ENCODE results near the gene FCHO2.

Gene FCHO2

GRCh38 chr5:73030531-73030930 is 74.7 kb downstream of the FCHO2 start:
- no peak for DNase-seq (ENCODE audit: low read depth in 2 of 2)

- DNase-seq (ENCODE audit: low read depth in 2 of 2), result no peak
These were observed 75.2 kb downstream of the FCHO2 start for GRCh38 chr5:73030995-73031394.

- no peak for DNase-seq (ENCODE audit: low read depth in 2 of 2)
These were observed 76.0 kb downstream of the FCHO2 start for GRCh38 chr5:73031839-73032238.

DNA sequence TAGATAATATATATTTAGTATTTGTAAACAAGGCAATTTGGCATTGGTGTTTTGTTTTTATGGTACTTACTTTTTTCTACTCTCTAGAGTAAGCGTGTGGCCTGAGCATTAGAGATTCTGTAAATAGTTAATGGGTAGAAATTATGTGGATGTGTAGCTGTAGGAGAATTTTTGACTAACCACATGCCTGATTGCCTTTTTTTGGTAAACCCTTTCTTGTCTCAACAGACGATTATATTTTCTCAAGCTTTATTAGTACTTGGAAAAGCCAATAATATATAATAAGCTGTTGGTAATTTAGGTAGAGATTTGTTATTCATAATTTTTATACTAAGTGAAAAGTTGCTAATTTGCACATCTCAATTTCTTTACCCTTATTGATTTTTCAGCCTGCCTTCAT is 76.8 kb downstream of the FCHO2 start:
- no peak for DNase-seq (ENCODE audit: low read depth in 2 of 2)

- DNase-seq (ENCODE audit: low read depth in 2 of 2), result no peak
These were observed 81.7 kb downstream of the FCHO2 start for GRCh38 chr5:73037545-73037944.

- no peak for DNase-seq (ENCODE audit: low read depth in 2 of 2)
These were observed 83.2 kb downstream of the FCHO2 start for GRCh38 chr5:73039082-73039481.

GRCh38 chr5:73042993-73043392 is 87.2 kb downstream of the FCHO2 start:
- DNase-seq (ENCODE audit: low read depth in 2 of 2), result no peak

GRCh38 chr5:73044546-73044945 is 88.7 kb downstream of the FCHO2 start:
- DNase-seq (ENCODE audit: low read depth in 2 of 2), result no peak

- no peak for DNase-seq (ENCODE audit: low read depth in 2 of 2)
These were observed 89.8 kb downstream of the FCHO2 start for GRCh38 chr5:73045623-73046022.

DNA sequence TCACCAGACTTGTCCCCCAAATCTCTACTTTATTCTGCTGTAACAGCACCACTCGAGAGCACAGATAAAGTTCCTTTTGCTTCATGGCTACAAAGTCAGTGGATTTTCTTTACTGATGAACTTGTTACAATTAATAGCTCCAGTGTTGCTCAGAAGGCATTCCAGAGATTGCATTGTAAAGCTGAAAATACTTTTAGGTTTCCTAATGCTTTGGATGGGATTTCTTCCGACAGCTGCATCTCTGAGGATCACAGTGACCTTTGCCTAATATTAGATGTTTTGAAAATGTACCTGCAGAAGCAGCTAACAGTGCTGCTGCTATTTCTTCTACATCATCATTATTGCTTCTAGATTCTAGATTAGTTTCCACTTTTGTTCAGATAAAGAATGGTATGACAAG is 105.8 kb downstream of the FCHO2 start:
- DNase-seq (ENCODE audit: low read depth in 2 of 2), result no peak

DNA sequence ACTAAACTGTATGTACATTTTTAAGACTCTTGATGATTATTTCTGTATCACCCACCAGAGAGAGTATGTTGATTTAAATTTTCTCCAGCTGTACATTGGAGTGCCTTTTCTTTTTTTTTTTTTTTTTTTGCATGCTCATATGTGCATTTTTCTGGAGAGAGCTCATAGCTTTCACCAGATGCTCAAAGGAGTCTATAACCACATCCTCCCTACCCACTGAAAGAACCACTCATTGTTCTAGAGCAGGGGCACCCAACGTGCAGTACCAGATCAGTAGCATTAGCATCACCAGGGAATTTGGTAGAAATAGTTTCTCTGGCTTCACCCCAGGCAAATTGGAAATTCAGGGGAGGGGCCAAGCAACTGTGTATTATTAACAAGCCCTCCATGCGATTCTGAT is 110.6 kb downstream of the FCHO2 start:
- DNase-seq (ENCODE audit: low read depth in 2 of 2), result no peak

DNA sequence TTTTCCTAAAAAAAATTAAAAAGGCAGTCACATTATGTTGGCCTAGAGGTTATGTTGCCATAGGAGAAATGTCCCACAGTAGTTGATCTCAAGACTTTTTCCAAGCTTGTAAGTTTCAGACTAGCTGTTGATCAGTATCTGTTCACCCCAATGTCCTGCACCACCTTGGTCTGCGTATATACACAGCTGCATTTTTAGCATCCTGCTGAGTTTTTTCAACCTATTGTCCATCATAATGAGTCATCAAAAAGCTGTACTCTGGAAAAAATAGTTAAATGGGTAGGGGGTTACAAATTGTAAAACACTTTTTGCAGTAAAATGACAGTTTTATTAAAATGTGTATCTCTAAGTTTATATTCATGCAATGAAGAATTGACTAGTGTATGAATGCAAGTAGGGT is 111.4 kb downstream of the FCHO2 start:
- no peak for DNase-seq (ENCODE audit: low read depth in 2 of 2)

DNA sequence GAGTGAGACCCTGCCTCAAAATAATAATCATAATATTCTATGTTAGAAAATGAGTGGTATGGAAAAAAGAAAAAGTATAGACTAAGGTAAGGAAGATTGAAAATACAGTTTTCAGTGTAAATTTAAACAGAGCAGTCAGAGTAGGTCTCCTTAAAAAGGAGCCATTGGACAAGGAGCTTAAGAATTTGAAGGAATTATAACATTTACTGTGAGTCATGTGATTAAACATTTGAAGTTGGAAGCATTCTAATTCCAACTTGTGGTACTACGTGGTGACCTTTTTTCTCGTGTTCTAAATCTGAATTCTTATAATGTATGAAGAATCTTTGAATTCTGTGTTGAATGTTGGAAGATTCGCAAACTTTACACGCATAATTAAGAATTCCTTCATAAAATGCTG is 125.3 kb downstream of the FCHO2 start:
- no peak for DNase-seq (ENCODE audit: low read depth in 2 of 2)

DNA sequence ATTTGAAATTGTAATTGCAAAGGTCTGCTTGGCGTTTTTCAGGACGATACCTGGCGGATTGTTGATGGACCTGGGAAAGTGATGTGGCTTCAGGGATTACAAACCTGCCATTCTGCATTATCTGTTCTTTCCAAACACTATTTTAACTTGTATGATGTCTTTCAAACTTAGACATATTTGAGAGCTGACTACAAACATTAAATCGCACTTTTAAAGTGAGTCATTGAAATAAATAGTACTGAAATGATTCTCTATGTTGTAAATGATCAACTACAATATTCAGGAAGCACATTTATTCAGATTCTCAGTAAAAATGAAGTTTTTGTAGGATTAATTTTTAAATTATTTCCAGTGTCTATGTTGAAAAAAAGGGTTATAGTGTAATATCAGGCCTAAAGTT is 132.2 kb downstream of the FCHO2 start:
- no peak for DNase-seq (ENCODE audit: low read depth in 2 of 2)

DNA sequence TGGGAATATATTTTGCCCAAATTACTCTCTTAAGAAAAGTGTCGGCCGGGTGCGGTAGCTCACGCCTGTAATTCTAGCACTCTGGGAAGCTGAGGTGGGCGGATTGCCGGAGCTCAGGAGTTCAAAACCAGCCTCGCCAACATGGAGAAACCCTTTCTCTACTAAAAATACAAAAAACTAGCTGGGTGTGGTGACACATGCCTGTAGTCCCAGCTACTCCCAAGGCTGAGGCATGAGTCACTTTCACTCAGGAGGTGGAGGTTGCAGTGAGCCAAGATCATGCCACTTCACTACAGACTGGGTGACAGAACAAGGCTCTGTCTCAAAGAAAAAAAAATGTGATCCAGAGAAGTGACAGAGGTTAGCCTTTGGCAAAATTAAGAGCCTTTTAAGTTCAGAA is 138.1 kb downstream of the FCHO2 start:
- no peak for DNase-seq (ENCODE audit: low read depth in 2 of 2)

GRCh38 chr5:73094415-73094814 is 138.6 kb downstream of the FCHO2 start:
- DNase-seq (ENCODE audit: low read depth in 2 of 2), result no peak

- DNase-seq (ENCODE audit: low read depth in 2 of 2), result no peak
These were observed 139.9 kb downstream of the FCHO2 start for GRCh38 chr5:73095564-73096238.

DNA sequence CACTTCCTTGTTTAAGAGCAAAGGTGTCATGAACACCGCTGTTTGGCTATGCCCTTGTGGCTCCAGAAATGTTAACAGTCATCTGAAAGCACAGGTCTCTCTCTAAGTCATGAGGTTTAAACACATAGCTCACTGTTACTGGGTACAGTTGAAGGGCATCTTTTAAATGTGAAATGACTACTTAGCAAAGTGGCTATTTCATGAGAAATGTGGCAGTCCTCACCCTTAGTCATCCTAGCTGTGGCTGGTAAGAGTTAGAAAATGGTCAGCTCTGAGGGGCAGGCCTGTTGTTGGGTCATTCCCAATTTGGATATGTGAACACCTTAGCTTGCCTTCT is 140.4 kb downstream of the FCHO2 start:
- no peak for DNase-seq (ENCODE audit: low read depth in 2 of 2)

- DNase-seq (ENCODE audit: low read depth in 2 of 2), result no peak
These were observed 141.9 kb downstream of the FCHO2 start for GRCh38 chr5:73097740-73098139.

- DNase-seq (ENCODE audit: low read depth in 2 of 2), result no peak
These were observed 144.3 kb downstream of the FCHO2 start for GRCh38 chr5:73100109-73100508.

GRCh38 chr5:73103870-73104299 is 148.0 kb downstream of the FCHO2 start:
- DNase-seq (ENCODE audit: low read depth in 2 of 2), result no peak

DNA sequence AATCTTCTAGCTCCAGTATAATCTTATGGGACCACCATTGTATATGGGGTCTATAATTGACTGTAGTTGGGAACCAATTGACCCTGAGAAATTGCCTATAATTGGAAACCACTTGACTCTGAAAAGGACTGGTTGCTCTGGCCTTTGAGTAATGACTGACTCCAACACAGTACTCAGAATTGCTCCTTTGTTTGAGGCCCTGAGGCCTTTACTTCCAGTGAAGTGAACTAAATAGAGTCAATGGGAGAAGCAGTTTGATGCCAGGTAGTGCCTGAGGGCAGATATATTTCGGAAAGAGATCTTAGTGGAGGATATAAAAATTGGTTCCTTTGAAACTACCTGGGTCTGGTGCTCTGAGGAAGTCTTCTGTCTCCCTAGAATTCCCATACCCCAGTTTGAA is 148.5 kb downstream of the FCHO2 start:
- no peak for DNase-seq (ENCODE audit: low read depth in 2 of 2)

DNA sequence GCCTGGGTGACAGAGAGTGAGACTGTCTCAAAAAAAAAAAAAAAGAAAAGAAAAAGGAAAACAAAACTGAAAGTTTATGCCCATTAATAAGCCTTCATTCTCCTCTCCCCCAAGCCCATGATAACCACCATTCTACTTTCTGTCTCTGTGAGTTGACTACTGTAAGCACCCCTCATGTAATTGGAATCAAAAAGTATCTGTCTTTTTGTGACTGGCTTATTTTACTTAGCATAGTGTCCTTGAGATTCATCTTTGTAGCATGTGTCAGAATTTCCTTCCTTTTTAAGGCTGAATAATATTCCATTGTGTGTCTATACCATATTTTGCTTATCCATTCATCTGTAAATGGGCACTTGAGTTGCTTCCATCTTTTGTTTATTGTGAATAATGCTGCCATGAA is 150.5 kb downstream of the FCHO2 start:
- no peak for DNase-seq (ENCODE audit: low read depth in 2 of 2)

DNA sequence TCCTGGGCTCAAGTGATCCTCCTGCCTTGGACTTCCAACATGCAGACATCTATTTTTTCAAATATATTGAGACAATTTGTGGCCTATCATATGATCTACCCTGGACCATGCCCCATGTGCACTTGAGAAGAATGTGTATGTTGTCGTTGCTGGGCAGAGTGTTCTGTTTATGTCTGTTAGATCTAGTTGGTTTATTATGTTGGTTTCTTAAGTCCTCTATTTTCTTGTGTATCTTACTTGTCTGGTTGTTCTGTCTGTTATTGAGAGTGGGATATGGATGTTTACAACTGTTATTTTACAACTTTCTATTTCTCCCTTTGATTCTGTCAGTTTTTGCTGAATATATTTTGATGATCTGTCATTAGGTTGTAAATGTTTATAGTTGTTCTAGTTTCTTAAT is 154.3 kb downstream of the FCHO2 start:
- no peak for DNase-seq (ENCODE audit: low read depth in 2 of 2)

DNA sequence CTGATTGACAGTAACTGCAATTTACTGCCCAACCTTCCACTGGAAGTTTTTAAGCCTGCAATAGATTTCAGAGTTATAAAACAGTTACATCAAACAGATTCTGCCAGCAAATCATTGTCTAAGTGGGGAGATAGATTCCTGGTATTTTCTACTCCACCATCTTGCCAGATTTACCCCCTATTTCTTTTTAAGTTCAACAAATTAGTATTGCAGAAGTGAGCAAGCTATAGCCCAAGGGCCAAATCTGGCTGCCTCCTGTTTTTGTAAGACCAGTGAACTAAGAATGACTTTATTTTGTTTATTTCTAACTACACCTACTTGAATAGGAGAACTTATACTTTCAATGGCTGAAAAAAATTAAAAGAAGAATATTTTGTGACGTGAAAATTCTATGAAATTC is 155.7 kb downstream of the FCHO2 start:
- no peak for DNase-seq (ENCODE audit: low read depth in 2 of 2)
